Cerebellar nuclear complex (tissue), 1 donor: ENCODE measurements around the gene IL22.

ENCODE experiments used
- DNase-seq, 2 experiments: peaks; one replicate each; lab custom pipeline; 2025; lab: John Stamatoyannopoulos, UW

IL22 gene

GRCh38 chr12:68264158-68264855 lies 10.9 kb upstream of the IL22 start:
- DNase-seq = no peak

DNA sequence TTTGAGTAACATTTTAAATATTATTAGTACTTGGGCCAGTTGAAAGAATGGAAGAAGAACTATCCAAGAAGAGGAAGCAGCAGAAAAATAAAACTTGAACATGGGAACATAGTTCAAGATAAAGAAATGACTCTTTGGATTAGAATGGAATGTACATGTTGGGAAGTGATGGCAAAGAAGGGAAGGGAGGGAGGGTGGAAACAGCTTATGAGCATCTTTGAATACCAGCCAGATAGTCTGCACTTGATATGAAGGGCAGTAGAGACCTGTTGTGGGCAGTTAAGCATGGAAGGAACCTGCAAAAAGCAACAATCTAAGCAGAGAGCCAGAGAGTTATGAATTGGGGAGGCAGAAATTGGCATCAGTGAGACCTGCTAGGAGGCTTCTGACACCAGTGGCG lies 10.0 kb upstream of the IL22 start:
- no peak for DNase-seq

DNA sequence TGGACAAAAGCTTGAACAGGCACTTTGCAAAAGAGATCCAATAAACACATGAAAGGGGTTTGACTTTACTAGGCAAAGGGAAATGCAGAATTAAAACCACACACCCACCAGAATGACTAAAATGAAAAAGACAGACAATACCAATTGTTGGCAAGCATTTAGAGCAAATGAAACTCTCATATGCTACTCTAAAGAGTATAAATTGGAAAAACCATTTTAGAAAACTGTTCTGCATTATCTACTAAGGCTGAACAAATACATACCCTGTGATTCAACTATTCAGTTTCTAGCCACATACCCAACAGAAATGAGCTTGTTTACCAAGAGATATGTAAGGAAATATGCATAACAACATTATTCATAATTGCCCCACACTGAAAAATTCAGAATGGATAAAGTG lies 8.5 kb upstream of the IL22 start:
- DNase-seq = no peak

- DNase-seq = no peak
Observed at GRCh38 chr12:68260153-68260552, 6.7 kb upstream of the IL22 start.

- no peak for DNase-seq
Observed at GRCh38 chr12:68259318-68259940, 6.0 kb upstream of the IL22 start.

- DNase-seq = no peak
Observed at GRCh38 chr12:68252077-68252476, 1.3 kb downstream of the IL22 start.

DNA sequence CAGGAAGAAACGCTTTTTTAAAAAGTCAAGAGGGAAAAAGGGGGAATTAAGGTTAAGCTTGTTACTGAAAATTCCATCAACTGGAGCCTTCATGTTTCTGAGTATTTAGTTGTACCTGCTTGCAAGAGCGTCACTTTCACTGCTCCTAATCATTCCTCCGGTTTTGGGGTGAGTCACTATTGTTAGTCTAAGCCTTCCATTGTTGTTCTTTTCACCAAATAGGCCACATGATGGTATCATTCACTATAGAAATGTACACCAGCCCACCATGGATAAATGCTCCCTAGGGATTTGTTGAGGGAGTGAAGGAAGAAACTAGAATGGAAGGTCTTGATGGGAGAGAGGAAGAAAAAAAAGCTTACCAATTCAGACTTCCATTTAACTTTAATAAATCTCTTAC lies 3.0 kb downstream of the IL22 start:
- DNase-seq = no peak

- no peak for DNase-seq
Observed at GRCh38 chr12:68247785-68248184, 5.6 kb downstream of the IL22 start.

GRCh38 chr12:68246350-68246749 lies 7.1 kb downstream of the IL22 start:
- no peak for DNase-seq

DNA sequence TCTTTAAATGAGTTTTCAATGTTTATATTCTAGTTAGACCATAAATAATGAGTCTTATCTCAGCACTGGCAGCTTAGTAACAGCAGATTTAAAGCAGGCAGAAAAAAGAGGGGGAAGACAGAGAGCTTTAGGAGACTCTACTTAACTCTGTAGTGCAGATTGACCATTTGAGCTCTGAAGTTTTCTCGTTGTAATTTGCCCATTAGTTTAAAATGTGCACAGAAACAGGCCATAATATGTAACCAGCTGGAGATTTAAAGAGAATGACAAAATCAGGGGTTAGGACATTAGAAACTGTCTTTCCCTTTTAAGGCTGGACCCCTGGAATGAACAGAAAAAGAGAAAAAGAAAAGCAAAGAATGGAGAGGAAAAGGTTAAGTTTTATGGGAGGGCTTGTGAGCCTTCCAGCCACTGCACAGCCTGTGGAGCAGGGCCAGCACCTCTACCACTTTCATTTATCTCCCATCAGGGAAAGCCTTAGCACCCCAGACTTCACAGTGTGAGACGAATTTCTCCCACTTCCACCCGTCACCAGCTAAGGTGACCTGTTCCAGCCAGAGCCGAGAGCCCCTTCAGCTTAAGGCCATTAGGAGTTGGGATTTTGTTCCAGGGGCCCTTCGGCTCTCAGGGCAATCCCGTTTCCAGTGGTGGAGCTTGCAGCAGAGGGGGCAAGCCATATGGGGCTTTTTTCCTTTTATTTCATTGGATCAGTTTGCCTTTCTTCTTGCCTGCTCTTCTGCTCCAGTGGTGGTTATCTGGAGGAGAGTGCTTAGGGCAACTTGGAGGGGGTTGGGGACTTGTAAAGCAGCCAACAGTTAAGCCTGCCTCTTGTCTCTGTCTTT lies 8.0 kb downstream of the IL22 start:
- no peak for DNase-seq

DNA sequence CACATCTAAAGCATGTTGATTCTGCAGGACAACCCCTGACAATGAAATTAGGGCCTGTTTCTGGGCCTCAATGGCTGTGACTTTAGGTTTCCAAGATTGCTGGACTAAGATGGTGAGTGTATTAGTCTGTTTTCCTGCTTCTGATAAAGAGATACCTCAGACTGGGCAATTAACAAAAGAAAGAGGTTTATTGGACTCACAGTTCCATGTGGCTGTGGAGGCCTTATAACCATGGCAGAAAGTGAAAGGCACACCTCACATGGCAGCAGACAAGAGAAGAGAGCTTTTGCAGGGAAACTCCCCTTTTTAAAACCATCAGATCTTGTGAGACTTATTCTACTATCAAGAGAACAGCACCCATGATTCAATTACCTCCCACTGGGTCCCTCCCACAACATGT lies 10.6 kb downstream of the IL22 start:
- no peak for DNase-seq

DNA sequence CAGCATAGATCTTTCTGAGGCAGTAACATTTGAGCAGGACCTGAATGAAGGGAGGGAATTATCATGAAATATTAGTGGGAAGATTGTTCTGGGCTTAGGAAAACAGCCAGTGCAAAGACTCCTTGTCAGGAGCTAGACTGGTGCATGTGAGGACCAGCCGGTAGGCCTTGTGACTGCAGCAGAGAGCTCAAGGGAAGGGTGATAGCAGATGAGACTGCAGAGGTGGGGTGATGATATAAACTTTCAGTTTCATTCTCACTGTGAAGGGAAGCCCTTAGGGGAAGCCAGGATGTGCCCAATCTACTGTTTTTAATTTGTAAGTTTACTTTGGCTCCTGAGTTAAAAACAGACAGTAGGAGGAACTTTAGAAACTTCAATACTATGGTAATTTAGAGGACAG lies 12.4 kb downstream of the IL22 start:
- DNase-seq = no peak

DNA sequence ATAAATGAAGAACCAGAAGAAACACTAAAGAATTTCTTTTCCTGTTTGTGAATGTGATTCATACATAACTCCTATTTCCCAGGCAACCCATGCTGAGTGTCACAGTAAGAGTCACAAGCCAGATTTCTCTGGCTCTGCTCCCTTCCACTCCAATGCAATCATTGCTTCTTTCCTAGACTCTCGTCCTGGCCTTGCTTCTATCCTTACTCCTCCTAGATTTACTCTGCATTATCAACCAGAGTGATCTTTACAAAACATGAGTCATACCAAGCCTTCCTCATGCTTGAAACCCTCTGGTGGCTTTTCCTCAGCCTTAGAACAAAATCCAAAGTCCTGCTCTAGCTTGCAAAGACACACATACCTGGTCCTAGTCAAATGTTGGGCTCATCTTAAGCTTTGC lies 13.3 kb downstream of the IL22 start:
- DNase-seq = no peak

DNA sequence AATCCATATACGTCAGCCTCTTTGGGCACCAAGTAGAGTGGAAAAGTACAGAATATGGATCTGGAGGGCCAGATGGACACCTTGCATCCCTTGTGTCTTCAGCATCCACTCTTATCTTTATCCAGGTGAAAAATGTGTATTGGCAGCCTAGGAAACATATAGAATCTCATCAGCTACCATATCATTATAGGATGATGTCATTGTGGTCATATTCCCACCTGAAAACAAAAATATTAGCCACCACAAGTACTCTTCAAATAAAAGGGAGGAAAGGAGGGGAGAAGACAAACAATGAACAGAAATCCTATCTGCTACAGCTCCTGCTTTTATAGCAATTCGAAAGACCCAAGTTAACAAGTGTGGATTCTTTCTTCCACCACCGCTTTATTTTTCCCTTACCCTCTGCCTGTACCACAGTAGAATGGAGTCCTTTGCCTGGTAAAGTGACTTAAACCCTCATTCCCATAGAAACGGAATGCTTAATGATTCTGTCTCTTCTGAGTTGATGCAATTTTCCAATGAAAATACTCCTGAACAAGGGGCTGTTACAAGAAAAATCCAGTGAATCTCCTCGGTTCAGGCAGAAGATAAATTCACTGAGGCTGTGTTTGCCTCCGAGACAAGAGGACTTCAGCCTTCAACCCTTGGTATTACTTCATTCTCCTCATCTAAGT lies 14.0 kb downstream of the IL22 start:
- DNase-seq = no peak

- no peak for DNase-seq
Observed at GRCh38 chr12:68237619-68238018, 15.8 kb downstream of the IL22 start.

GRCh38 chr12:68237078-68237477 lies 16.3 kb downstream of the IL22 start:
- no peak for DNase-seq

- no peak for DNase-seq
Observed at GRCh38 chr12:68236421-68237059, 16.9 kb downstream of the IL22 start.

DNA sequence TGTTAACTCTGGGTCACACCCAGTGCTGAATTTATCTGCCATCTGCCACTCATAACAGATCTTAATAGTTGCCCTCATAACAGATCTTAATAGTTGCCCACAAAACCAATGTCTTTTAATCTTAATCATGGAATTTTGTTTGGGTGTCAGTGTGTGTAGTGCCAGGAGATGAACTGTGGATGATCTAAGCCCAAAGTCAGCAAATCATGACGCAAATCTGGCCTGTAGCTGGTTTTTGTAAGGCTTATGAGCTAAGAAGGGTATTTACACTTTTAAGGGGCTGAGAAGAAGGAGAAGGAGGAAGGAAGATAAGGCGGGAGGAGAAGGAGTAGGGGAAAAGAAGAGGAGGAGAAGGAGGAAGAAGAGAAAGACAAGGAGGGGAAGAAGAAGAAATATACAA lies 17.8 kb downstream of the IL22 start:
- no peak for DNase-seq

DNA sequence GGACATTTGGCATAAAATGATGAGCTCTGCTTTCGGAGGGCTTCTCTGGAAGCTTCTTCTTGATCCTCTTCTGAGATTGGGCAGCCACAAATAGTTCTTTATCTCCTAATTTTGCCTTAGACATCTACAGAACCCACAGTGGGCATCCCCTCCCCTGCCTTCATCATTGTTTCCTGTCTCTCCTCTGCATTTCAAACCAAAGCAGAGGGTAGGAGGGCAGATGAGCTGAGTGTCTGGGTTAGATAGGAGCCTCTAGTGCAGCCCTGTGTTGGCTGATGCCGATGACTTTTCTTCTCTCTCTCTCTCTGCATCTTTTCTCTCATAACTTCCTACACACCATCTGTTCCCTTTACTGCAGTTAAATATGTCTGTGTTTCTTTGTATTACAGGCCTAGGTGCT lies 19.3 kb downstream of the IL22 start:
- DNase-seq = no peak

- DNase-seq = no peak
Observed at GRCh38 chr12:68233498-68233897, 19.9 kb downstream of the IL22 start.

GRCh38 chr12:68231691-68232090 lies 21.7 kb downstream of the IL22 start:
- DNase-seq = no peak

DNA sequence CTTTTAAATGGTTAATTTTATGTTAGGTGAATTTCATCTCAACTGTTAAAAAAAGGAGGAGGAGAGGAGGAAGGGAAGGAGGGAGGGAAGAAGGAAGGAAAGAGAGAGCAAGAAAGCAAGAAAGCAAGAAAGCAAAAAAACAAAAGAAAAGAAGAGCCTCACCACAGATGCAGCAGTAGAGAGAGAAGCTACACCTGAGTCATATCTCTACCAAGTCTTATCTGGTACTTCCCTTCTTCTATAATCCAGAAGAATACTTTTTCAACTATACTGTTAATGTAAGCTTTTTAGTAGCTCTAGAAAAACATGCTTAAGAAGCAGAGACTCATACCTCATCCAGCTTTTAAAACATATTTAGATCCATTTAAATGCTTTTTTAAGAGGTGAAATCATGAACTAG lies 22.2 kb downstream of the IL22 start:
- no peak for DNase-seq
